Skeletal muscle tissue (tissue), 4 donors: ENCODE data around the gene MYBPC2. TPM values are rescaled to one million over a fixed set of nuclear protein-coding genes. Genes with fewer than 3 reads are reported as not detected.

Experiments used
- H3K27ac ChIP-seq: one replicate; pipeline ENCODE4 v1.7.0; 2013; ENCODE audit warnings: mild to moderate bottlenecking, low read depth, low read length, inconsistent platforms
- H3K27me3 ChIP-seq, 3 donors: one replicate each; pipeline ENCODE4 v1.7.0; 2013; ENCODE audit warnings: low read length in 3 of 3; ENCODE audit not compliant: control insufficient read depth in 3 of 3, insufficient read depth in 3 of 3
- H3K36me3 ChIP-seq, 3 donors: one replicate each; pipeline ENCODE4 v1.7.0; 2013; ENCODE audit warnings: low read length in 3 of 3; ENCODE audit not compliant: control insufficient read depth in 3 of 3, insufficient read depth in 3 of 3
- H3K4me1 ChIP-seq, 3 donors: one replicate each; pipeline ENCODE4 v1.7.0; 2013; ENCODE audit warnings: low read length in 3 of 3, mild to moderate bottlenecking in 3 of 3; ENCODE audit not compliant: control insufficient read depth in 3 of 3, insufficient read depth in 3 of 3
- H3K4me3 ChIP-seq, 3 donors: one replicate each; pipeline ENCODE4 v1.7.0; 2013; ENCODE audit warnings: low read length in 3 of 3
- H3K9ac ChIP-seq, 3 donors: one replicate each; pipeline ENCODE4 v1.7.0; 2013; ENCODE audit warnings: low read length in 3 of 3, mild to moderate bottlenecking in 3 of 3, moderate library complexity in 2 of 3, low read depth in 1 of 3
- H3K9me3 ChIP-seq, 3 donors: one replicate each; pipeline ENCODE4 v1.7.0; 2013; ENCODE audit warnings: low read length in 3 of 3; ENCODE audit not compliant: control insufficient read depth in 3 of 3
- total RNA-seq: library from RNA; depleted of rRNA; stranded (reverse); fragments of >200 nt; gene quantifications from one replicate; pipeline ENCODE4 v1.2.3, GENCODE V29; 2014
- donor health status: Osteomylitis.

The MYBPC2 gene
- total RNA-seq, 1 donor from 2014 or later: 119 TPM

DNA sequence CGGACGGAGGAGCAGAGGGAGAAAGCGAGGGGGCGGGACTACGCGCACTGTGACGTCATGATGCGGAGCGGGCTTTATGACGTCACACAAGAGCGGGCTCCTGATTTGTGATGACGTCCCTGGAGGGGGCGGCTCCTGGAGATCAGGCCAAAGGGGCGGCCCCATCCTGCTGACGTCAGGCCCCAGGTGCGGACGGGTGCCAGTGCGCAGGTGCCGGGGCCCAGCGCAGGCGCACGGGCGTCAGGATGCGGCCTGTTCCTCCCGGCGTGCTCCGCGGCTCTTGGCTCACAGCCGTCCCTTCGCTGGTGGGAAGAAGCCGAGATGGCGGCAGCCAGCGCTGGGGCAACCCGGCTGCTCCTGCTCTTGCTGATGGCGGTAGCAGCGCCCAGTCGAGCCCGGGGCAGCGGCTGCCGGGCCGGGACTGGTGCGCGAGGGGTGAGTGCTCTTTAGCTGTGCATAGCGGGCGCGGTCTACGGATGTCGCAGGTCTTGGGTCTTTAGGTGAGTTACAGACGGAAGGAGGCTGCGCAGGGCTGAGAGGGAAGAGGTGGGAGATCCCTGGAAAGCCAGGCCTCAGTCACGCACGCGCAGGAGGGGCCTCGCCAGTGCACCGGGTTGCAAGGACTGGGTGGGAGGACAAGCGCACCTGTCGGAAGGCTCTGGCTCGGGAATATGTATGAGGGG is 43.7 kb downstream of the MYBPC2 start, which contains the start of the genes EMC10 and GARIN5A:
Gene EMC10, plus strand, starts transcription at position 284 of the 683 bp plus-strand sequence. Its CDS starts 38 bp downstream, at position 322.
Gene GARIN5A, minus strand, starts transcription at position 625 of the 683 bp plus-strand sequence. Its CDS starts 460 bp downstream, at position 165.
- Histone ChIP-seq H3K4me3 (peak within 1 kb of the TSS; percentile 92 to 98 (median 97)), H3K9me3 (no peaks in the 10 kb centered on the region), H3K27ac (peak within 1 kb of the TSS; percentile 70), H3K27me3 (no peaks in the 10 kb centered on the region), H3K4me1 (peaks cover 15 to 33% (median 17%) of the 10 kb centered on the region in 3 donors), H3K36me3 (peaks cover 29 to 31% (median 30%) of the 10 kb centered on the region in 3 donors), H3K9ac (peak within 1 kb of the TSS; percentile 91 to 96 (median 92))

DNA sequence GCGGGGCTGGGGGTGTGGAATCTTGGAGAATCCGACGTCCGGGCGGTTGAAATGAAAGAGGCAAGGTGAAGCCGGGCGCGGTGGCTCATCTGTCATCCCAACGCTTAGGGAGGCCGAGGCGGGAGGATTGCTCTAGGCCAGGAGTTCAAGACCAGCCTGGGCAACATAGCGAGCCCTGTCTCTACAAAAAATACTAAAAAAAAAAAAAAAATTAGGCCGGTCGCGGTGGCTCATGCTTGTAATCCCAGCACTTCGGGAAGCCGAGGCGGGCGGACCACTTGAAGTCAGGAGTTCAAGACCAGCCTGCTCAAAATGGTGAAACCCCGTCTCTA is 44.2 kb downstream of the MYBPC2 start:
- no peaks in the 10 kb centered on the region for H3K9me3 ChIP-seq
- H3K4me1 ChIP-seq: peaks cover 15 to 33% (median 17%) of the 10 kb centered on the region in 3 donors
- peaks cover 29 to 33% (median 31%) of the 10 kb centered on the region in 3 donors for H3K36me3 ChIP-seq
- no peaks in the 10 kb centered on the region for H3K27me3 ChIP-seq
- peak overlapping the region; percentile 70 for H3K27ac ChIP-seq
- H3K4me3 ChIP-seq: peak overlapping the region; percentile 92 to 98 (median 97)
- peak overlapping the region; percentile 91 to 96 (median 92) for H3K9ac ChIP-seq

DNA sequence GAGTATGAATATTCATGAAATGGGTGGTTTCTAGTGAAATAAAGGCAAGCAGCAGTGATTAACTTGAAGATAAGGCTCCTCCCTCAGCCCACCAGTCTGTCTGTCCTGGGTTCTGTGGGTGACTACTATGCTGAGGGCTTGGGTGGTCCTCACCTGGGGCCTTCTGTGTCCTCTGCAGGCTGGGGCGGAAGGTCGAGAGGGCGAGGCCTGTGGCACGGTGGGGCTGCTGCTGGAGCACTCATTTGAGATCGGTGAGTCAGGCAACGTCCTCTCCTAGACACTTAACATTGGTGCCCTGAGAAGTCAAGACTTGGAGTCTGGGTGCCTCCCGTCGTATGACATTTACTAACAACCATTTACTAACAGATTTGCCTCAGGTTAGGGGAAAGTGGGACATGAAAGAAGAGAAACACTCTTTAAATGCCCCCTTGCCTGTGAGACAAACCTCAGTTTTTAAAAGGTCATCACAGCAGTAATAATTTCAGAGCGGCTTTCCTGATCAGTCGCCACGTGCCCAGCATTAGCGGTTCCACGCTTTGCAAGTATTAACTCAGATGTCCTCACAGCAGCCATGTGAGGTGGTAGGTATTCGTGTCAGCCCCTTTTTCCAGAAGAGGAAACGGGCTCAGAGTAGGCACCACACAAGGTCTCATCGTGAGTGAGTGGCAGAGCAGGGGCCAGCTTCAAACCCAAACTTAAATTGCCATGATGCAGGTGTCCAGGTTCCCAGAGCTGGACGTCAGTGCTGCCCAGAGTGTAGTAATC is 45.2 kb downstream of the MYBPC2 start:
- Histone ChIP-seq H3K36me3 (peaks cover 29 to 35% (median 35%) of the 10 kb centered on the region in 3 donors), H3K9ac (peak overlapping the region in 2 of 3 donors; percentile 42 to 91), H3K4me3 (peak overlapping the region in 1 of 3 donors; percentile 52), H3K9me3 (no peaks in the 10 kb centered on the region), H3K27me3 (no peaks in the 10 kb centered on the region), H3K27ac (no peak overlapping the region), H3K4me1 (peaks cover 15 to 33% (median 17%) of the 10 kb centered on the region in 3 donors)

DNA sequence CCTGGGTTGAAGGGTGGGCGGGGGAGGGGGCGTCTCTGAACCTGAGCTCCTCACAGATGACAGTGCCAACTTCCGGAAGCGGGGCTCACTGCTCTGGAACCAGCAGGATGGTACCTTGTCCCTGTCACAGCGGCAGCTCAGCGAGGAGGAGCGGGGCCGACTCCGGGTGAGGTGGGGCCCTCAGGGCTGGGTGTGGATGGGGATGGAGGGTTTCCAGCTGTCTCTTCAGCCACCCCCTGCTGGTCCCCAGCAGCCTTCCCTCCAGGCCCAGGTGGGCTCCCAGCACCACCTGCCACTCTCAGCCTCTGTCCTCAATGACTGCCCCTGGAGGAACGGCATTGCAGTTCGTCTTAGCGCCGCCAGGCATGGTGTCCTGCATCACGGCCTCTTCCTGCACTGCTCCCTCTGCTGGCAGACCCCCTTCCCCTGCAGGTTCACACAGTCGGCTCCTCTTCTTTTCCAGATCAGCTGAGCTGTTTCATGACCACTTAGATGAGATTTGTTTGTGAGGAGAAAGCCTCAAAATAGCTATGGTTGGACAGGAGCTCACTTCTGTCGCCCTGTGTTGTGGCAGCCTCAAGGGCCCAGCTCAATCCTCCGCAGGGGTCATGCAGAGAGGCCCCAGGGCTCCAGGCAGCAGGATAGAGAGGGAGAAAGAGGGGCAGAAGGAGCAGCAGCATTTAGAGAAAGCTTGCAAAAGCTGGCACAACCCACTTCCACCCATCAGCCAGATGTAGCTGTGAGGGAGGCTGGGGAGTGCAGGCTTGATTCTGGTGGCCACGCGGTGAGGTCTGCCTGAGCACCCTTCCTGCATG is 46.4 kb downstream of the MYBPC2 start:
- Histone ChIP-seq H3K27me3 (no peaks in the 10 kb centered on the region), H3K36me3 (peaks cover 29 to 37% (median 37%) of the 10 kb centered on the region in 3 donors), H3K27ac (no peak overlapping the region), H3K9ac (peak overlapping the region in 1 of 3 donors; percentile 45), H3K4me3 (no peak overlapping the region), H3K9me3 (no peaks in the 10 kb centered on the region), H3K4me1 (peaks cover 15 to 38% (median 17%) of the 10 kb centered on the region in 3 donors)

DNA sequence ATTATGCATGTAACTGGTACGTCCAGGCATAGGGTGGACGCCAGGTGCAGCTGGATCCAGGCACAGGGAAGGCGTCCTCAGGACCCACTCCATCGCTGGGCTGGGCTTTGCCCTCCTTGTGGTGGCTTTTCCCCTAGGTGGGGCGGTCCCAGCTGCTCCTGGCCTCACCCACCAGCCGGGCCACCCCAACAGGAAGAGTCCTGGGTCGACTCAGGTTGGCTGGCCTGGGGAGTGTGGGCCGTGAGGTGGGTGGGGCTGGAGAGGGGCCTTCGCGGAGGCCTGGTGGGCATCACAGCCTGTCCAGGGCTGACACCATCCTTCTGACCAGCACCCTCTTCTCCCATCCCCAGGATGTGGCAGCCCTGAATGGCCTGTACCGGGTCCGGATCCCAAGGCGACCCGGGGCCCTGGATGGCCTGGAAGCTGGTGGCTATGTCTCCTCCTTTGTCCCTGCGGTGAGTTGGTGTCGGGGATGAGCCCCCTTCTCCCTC is 47.1 kb downstream of the MYBPC2 start:
- Histone ChIP-seq H3K9ac (peak overlapping the region in 1 of 3 donors; percentile 45), H3K27ac (no peak overlapping the region), H3K4me1 (peaks cover 15 to 38% (median 17%) of the 10 kb centered on the region in 3 donors), H3K36me3 (peaks cover 29 to 39% (median 38%) of the 10 kb centered on the region in 3 donors), H3K9me3 (no peaks in the 10 kb centered on the region), H3K27me3 (no peaks in the 10 kb centered on the region), H3K4me3 (no peak overlapping the region)

DNA sequence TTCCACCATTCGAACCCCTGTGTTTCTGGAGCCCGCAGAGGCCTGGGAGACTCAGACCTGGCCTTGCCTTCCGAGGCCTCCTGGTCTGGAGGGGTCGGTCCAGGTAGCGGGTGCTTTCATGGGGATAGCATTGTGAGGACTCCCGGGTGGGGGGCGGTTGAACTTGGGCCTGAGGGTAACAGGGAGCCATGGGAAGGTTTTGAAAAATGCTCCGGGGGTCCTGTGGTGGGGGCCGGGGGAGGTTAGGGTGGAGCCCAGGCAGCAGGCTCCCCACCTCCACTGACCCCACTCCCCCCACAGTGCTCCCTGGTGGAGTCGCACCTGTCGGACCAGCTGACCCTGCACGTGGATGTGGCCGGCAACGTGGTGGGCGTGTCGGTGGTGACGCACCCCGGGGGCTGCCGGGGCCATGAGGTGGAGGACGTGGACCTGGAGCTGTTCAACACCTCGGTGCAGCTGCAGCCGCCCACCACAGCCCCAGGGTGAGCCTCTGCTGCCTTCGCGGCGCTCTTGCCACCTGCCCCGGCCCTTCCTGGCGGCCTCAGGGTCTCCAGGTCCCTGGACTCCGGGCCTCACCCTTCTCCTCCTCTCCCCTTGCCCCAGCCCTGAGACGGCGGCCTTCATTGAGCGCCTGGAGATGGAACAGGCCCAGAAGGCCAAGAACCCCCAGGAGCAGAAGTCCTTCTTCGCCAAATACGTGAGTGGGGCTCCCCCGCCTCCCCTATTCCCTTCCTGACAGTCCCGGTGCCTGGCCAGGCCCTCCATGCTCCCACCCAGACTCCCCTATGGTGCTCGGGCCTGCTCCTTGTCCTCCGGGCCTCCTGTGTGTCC is 47.8 kb downstream of the MYBPC2 start:
- peaks cover 29 to 39% (median 38%) of the 10 kb centered on the region in 3 donors for H3K36me3 ChIP-seq

DNA sequence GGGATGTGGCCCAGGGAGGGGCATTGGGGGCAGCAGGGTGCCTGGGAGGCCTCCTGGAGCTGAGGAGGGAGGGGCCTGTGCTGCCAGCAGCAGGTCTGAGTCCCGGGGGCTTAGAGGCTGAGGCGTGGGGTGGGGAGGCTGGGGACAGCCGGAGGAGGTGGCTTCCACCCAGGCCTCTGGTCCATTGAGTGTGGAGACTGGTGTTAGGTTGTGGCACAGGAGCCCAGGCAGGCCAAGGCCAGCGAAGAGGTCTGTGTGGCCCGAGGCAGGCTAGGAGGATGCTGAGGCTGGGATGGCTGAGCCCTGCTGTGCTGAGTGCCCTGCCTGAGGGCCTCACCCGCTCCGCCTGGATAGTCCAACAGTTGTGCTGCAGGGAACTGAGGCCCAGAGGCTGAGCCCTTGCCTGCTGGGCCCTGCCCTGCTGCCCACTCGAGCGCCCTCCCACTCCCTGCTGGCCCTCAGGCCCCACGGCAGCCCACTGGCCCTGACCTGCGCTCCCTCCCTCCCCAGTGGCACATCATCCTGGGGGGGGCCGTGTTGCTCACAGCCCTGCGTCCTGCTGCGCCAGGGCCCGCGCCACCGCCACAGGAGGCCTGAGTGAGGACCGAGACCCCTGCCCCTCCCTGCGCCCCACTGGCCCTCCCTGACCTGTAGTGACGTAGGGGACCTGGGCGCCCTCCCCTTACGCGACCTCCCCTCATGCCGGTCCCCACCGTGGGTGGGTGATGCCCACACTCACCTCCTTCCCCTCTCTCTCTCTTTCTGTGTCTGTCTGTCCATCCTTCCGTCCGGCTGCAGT is 48.9 kb downstream of the MYBPC2 start:
- Histone ChIP-seq H3K4me1 (peaks cover 13 to 37% (median 15%) of the 10 kb centered on the region in 3 donors), H3K27me3 (no peaks in the 10 kb centered on the region), H3K4me3 (no peak overlapping the region), H3K9me3 (no peaks in the 10 kb centered on the region), H3K9ac (no peak overlapping the region), H3K36me3 (peaks cover 33 to 41% (median 38%) of the 10 kb centered on the region in 3 donors), H3K27ac (no peak overlapping the region)

More for the DNA sequence above, 47.8 kb downstream of the MYBPC2 start:
- Histone ChIP-seq H3K4me3 (no peak overlapping the region), H3K27me3 (no peaks in the 10 kb centered on the region), H3K9me3 (no peaks in the 10 kb centered on the region), H3K4me1 (peaks cover 15 to 38% (median 17%) of the 10 kb centered on the region in 3 donors), H3K9ac (no peak overlapping the region), H3K27ac (no peak overlapping the region)

DNA sequence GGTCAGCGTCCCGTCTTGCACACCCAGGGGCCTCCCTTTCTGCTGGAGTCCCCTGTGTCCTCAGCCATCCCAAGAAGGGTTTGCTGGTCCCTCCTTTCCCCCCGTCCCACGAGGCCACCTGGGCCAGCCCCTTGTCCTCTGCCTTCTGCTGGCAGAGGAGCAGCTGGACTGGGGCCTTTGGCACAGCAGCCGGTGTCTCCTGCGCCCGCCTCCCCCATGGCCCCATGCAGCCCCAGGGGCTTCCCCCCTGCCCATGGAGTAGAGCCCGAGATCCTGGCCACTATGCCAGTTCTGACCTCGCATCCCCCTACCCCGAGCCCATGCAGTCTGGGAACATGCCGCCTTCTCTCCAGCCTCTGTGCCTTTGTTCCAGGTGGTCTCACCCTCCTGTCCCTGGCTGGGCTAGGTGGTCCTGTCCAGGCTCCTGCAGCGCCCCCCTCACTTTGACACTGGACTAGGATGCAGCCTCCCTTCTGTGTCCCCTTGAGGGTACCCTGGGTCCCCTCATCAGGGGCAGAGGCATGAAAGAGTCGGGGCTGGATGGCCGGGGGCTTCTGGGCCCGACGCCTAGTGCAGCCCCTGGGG is 49.7 kb downstream of the MYBPC2 start:
- H3K27me3 ChIP-seq: no peaks in the 10 kb centered on the region
- peaks cover 42 to 47% (median 45%) of the 10 kb centered on the region in 3 donors for H3K36me3 ChIP-seq
- H3K27ac ChIP-seq: no peak overlapping the region
- H3K9me3 ChIP-seq: peaks cover 0 to 4% (median 0%) of the 10 kb centered on the region in 3 donors
- peaks cover 6 to 37% (median 14%) of the 10 kb centered on the region in 3 donors for H3K4me1 ChIP-seq
- H3K9ac ChIP-seq: peak overlapping the region in 1 of 3 donors; percentile 45
- no peak overlapping the region for H3K4me3 ChIP-seq
